Activated CD8-positive, alpha-beta memory T cell treated with anti-CD3 and anti-CD28 coated beads for 4 hours (primary cell): ENCODE results near the gene KLHL6.

Experiments
- DNase-seq, 2 donors: peaks; one replicate each; pipeline ENCODE4 v3.0.0-alpha.2; 2020; ENCODE audit warnings: low read depth in 2 of 2

Gene KLHL6

DNA sequence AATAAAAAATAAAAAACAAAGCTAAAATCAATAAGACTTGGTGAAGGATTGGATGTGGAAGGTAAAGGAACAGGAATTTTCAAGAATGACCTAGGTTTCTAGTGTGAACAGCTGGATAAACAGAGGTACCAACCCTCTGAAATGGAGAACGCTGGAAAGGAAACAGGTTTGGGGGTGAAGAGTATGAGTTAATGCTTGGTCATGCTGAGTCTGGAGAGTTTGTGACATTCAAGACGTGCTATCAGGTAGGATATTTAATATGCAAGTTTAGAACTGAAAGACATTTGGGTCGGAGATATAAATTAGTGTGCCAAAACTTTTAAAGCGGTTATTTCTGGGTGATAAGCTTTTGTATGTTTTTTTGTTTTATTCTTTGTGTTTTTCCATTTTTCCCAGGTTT is 11.4 kb upstream of the KLHL6 start:
- no peak for DNase-seq

DNA sequence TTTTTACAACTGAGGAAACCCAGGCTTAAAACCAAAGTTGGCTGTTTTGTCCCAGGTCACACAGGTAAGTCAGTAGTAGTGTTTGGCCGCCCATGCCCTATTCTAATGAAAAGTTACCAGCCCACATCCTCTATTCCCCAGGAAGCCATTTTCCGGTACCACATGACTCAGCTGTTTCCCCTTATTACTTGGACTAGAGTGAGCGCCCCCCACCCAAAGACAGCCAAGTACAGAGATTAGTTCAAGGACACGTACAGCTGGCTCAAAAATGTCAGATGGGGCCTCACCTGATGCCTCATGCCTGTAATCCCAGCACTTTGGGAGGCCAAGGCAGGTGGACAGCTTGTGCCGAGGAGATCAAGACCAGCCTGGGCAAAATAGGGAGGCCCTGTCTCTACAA is 8.5 kb upstream of the KLHL6 start:
- no peak for DNase-seq

DNA sequence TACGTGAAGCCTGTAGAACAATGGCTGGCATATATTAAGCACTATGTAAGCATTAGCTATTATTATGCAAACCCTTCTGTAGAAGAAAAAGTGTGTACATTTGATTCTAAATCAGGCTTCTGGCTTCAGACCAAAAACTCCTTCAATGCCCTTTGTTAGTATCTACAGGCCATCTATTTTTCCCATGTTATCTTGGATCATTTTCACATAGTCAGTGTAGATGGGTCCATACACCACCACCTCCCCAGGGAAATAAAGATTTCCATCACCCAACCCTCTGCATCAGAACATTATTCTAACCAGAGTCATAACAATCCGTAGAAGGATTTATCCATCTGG is 8.0 kb upstream of the KLHL6 start:
- DNase-seq = no peak

DNA sequence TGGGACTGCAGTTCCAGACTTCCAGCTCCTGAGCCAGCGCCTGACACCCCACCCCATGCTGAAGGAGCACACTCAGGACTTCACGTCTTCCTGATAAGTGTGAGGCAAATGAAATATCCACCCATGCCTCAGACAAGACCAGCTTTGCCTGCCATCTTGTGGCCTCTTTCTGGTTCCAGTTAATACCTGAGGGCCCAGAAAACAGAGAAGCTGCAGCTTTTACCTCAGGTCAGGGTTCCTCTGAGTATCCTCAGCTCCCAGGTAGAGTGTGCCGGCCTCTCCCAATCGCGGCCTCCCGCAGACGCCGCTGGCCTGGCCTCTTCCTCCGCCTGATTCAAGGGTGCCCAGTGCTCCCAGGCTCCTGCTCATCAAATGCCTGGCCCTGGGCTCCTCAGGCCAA is 5.1 kb upstream of the KLHL6 start:
- DNase-seq = no peak

DNA sequence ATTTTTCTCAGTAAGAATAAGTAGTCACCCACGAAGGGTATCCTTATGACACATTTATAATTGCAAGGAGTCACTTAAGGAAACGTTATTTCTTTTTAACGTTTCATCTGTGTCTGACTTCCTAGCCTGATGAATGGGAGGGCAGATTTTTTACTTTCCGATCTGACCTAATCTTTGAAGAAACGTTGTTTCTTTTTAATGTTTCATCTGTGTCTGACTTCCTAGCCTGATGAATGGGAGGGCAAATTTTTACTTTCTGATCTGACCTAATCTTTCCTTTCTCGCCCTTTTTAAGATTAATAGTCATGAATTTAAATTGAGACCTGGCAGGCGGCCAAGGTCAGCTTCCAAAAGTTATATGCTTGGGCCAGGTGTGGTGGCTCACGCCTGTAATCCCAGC is 3.0 kb upstream of the KLHL6 start:
- DNase-seq = no peak

DNA sequence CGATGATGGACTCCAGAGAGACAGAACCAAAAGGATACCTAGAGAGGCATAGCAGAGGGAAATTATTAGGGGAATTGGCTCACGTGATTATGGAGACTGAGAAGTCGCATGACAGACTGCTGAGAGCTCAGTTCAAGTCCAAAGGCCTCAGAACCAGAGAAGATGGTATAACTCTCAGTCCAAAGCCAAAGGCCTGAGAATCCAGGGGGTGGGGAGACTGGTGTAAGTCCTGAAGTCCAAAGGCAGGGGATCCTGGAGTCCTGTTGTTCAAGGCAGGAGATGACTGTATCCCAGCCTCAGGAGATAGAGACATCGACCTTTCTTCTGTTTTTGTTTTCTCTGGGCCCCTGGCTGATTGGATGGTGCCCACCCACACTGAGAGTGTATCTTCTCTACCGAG is 1.2 kb upstream of the KLHL6 start:
- DNase-seq = no peak

DNA sequence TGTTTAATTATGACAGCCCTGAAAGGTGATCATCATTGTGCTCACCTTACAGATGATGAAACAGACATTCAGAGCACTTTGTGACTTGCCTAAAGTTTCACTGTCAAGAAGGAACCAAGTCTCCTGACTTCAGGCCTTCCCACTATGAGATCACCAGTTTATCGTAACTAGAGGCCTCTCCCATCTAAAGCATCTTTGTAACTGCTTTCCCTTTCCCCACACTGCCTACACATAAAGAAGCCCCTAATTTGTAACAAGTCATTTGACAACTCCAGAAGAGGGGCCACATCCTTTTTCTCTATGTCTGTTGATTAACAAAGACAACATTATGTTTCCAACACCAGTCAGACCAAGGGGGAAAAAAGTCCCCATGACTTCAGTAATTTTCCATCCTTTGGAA is 1.1 kb downstream of the KLHL6 start:
- no peak for DNase-seq

DNA sequence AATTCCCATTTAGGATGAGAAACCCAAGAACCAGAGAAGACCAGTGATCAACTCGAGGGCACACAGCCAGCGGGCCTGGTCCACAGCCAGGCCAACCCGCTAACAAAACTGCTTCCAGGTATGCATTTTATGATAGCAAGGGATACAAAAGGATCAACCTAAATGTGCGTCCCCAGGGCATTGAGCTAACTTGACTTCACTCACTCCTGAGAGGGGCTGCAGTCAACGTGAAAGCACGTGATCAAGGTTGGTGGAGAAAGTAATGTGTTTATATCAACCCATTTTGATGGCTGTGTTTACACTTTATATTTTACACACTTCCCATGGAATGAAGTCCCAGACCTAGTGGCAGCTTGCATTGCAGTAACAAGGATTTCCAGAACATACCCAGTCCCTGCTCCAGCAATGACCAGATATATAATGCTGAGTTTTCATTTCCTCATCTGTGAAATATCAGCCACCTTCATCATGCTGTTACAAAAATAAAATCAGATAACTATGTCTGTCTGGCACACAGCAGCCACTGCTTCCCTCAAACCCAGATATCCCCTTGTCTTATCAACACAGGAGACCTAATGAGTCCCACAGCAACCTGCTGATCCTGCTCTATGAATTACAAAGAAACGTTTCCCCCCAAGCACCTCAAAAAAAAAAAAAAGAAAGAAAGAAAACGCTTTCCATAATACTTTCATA is 2.0 kb downstream of the KLHL6 start:
- DNase-seq = no peak

DNA sequence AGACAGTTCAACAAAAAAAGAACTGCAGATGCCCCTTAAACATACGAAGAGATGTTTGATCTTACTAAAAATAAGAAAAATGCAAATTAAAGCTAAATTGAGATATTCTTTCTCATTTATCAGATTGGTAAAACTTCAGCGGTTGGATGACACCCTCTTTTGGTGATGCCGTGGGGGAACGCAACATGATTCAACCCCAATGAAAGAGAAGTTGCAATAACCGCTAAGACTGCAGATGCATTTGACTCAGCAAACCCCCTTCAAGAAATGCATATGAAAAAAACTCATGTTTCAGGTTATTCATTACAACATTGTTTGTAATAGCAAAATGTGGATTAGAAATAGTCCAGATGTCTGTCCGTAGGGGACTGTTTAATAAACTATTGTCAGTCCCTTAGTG is 3.6 kb downstream of the KLHL6 start:
- no peak for DNase-seq

DNA sequence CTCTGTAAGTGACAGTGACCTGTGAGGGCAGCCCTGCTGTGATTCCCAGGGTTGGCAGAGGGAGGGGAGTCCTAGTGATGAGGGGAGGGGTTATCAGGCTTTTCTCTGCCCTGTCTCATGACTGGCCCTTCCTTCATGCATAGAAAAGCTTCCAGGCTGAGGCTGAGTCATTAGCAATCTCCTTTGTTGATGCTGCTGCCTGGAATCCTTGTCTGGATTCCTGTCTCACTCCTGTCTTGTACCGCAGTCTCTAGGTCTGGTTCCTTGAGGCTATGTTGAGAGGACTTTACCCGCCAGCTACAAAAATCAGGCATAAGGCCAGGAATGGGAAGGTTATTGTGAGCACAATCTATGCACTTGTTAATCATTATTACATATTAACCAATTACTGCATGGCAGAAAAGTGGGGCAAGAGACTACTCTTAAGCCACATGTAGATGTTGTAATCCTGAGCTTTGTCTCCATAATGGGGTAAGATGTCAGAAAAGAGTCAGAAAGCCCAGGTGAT is 7.2 kb downstream of the KLHL6 start:
- no peak for DNase-seq

DNA sequence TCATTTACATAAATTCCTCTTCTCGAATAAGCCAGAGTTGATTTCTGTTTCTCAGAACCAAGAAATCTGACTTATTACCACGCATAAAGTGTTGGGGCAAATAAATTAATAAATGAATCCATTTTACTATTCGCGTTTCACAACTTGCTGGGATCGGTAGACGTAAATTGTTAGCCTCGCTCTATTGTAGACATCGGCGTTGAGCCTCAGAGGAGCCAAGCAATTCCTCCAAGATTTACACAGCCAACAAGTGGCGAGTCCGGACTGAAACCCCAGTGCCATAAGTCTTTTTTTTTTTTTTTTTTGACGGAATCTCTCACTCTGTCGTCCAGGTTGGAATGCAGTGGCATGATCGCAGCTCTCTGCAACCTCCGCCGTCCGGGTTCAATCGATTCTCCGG is 8.9 kb downstream of the KLHL6 start:
- no peak for DNase-seq

DNA sequence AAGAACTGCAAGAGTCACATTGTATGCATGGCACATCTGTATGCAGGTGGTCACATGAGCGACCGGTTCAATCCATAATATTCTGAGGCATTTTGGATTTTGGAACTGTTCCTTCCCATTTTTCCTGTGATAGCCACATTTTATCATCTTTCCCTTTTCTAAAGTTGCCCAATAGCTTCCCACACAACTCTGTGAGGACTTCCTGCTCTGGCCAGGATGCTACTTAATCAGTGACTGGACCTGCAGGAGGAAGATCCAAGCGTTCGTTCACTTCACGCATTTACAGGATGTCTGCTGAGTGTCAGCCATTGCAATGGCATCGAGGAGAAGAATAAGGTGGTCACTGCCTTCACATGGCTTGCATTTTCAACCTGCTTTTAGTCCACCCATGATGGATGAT is 9.8 kb downstream of the KLHL6 start:
- no peak for DNase-seq

DNA sequence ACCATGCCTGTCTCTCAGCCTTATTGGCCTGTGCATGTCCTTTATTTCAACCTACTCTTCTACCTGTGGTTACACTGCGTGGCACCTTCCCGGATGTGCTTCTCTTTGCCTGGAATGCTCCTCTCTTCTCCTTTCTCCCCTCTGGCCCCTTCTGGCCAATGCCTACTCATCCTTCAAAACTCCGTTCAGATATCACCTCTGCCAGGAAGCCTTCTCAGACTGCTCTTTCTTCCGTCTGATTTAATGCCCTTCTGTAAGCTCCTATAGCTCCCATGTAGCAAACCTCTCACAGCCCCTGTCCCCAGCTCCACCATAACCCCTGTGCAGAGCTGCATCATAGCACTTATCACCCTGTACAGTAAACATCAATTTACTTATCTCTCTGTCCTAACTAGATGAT is 13.2 kb downstream of the KLHL6 start:
- no peak for DNase-seq

DNA sequence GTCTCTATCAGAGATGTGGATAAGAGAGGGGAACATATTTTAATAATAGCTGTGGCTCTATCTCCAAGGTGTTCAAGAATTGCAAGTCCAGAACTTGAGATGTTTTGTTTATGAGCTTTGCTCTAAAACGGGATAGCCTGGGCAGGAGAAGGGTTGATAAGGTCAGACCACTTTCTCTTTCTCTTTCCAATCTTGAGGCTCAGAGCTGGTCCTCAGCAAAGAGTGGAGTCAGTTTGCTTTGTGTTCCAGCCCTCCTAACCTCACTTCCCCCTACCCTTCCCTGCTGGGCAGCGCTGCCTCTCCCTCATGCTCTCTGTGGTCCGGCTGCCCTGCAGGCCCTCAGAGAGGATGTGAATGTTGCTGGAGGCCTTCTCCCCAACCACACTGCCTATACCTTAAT is 13.8 kb downstream of the KLHL6 start:
- no peak for DNase-seq

DNA sequence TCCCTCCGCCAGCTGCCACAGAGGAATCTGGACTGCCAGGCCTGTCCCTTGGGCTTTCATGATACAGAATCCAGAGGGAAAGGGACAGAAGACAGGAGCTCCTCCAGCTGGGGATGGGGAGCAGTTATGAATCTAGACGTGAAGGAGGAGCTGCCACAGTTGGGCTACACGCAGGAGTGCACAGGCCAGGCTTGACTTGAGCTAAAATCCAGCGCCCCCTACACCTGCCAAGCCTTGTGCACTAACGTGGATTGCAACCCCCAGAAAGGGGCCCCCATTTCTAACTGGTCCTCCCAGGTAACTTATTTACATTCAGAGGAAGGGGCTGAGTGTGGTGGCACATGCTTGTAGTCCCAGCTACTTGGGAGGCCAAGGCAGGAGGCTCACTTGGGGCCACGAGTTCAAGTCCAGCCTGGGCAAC is 14.3 kb downstream of the KLHL6 start:
- DNase-seq = no peak

DNA sequence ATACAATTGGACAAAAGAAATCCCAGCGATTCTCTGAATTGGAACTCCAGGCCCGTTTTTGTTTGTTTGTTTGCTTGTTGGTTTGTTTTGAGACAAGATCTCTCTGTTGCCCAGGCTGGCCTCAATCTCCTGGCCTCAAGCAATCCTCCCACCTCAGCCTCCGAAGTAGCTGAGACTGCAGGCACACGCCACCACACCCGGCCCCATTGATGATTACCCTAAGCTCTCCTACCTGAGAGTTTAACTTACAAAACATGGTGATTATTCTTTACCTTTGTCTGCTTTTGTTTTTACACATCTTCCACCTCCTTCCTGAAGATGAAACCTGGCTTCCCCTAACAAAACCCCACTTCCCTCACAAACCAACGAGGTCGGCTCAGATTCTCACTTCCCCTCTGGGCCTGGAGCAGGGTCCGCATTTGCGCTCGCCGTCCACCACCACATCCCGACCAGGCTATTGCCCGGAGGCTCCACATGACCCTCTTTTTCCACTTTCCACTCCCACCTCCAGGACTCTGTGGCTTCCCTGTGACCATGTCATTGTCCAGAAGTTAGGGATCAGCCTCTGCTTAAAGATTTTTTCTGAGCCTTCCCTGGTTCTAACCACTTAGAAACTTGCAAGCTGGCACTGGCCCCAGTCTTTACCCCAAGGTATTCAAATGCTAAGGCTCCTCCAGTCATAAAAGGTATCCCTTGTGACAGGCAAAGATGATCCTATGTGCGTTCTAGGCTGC is 14.8 kb downstream of the KLHL6 start:
- no peak for DNase-seq

DNA sequence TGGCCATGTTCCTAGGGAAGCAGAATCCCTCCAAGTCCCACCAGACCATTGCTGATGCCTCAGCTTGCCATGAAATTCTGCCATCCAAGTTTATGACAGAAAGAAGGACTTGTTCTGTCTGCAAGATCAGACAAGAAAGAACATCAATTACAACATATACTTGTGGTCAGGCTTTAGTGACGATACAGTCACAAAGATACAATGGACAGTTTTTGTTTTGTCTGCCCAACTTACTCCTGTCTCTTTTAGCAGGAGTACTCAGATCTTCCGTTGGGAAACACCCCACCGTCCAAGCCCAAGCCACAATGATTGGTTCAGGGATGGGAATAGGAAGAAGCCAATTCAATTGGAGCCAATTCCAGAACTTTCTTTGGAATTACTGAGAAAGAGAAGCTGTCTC is 15.7 kb downstream of the KLHL6 start:
- no peak for DNase-seq

DNA sequence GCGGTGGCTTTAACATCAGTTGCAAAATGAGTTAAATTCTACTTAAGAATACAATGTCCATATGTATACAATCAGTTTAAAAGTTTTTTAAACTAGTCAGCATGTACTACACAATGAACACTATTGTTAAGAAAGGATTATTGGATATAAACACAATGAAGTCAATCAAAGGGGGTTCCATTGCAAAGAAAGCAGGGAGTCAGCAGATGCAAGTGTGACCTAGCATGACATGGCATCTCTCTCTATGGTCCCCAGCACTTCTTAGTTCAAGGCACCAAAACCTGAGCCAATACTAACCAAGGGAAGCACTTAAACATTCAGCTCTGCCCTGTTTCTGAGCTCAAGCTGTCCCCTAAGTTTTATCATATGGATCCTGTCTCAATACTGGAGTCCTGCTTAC is 17.0 kb downstream of the KLHL6 start:
- DNase-seq = no peak

DNA sequence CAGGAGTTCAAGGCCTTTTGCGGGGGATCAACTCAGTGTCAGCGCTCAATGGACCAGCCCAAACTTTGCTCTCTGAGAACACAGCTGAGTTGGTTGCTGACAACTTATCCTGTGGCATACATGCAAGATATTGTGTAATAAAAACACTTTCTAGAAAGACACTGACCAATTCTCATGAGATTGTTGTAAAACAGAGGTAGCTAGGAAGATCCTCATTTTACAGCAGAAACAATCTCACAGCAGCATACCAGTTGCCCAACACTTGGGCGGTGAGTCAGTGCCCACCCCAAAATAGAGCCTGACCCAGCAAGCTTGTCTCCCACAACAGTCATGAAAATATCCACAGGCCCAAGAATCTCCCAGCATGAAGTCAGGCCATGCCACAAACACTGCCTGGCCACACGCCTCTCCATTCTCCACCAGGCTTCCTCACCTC is 18.2 kb downstream of the KLHL6 start:
- DNase-seq = no peak

DNA sequence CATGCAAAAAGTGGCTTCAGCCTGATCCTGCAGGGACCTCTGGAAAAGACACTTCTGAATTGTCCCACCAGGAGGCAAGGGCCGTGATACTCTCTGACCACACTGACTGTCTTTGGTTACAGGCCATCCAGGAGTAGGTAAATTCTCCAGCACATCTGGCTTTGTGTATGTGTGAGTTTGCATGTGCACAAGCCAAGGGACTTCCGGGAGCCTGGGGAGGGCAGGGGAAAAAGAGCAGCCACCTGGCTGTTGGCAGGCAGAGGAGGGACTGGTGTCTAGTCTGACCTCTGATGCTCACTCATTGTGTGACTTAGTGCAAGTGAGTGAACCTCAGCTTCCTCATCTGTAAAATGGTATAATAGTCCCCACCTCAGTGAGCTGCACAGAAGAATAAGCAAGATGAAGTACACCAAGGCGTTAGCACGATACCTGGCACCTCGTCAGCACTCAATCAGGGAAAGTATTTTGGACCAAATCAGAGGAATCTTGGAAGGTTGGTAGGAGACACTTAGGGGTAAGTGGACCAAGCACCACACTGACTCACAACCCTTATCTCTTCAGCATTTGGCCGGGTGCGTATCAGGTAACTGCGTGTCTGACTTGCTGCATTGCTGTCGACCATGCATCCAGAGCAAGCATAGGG is 19.1 kb downstream of the KLHL6 start:
- no peak for DNase-seq

DNA sequence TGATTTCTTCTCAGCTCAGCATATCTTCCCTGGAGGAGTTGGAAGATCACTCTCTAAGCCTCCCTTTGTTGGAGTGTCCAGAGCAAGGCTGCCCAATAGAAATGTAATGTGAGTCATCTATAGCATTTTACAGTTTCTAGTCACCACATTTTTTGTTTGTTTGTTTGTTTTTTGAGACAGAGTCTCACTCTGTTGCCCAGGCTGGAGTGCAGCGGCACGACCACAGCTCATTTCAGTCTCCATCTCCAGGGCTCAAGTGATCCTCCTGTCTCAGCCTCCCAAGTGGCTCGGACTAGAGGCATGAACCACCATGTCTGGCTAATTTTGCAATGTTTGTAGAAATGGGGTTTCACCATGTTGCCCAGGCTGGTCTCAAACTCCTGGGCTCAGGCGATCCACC is 21.3 kb downstream of the KLHL6 start:
- no peak for DNase-seq

DNA sequence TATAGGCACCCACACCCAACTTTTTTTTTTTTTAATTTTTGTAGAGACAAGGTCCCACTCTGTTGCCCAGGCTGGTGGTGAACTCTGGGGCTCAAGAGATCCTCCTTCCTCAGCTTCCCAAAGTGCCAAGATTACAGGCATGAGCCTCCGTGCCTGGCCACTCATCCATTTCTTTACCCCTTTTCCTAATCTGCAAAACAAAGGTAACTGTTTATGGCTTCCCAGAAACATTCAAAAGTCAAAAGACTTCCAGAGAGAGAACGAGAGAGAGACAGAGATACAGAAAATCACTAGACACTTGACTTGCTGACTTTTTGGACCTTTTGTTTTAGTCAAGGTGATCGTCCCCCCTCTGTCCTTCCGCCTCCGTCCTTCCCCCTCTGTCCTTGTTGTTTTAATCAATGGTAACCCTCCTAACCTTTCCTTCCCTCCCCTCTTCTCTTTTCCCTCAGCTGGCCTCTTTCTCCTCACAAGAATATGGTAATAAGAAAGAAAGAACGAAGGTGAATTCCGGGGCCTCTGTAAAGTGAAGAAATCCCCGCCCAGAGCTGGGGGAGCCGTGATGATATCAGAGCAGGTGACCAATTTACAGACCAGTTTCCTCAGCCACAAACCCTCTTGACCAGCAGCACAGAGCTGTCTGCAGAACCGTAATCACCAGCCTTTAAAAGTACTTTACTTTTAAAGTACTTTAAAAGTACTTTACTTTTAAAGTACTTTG is 21.9 kb downstream of the KLHL6 start:
- DNase-seq = no peak
